Smooth muscle cell (in vitro differentiated cells): ENCODE results near the gene OBSCN. TPM values are rescaled to one million over a fixed set of nuclear protein-coding genes. Genes with fewer than 3 reads are reported as not detected.

Source experiments
- DNase-seq: peaks from one replicate; lab custom pipeline; 2025; ENCODE audit not compliant: unreplicated experiment; lab: John Stamatoyannopoulos, UW
- H2AFZ ChIP-seq: fragments of 200-600 bp; sonication (generic); 2 replicates; pipeline ENCODE4 v1.6.0; 2016; ENCODE audit warnings: antibody characterized with exemption, low read depth, mild to moderate bottlenecking
- H3F3A ChIP-seq: fragments of 200-600 bp; sonication (generic); 2 replicates; pipeline ENCODE4 v1.6.0; 2017; ENCODE audit warnings: antibody characterized with exemption, low read depth
- H3K27ac ChIP-seq: fragments of 200-600 bp; sonication (generic); 2 replicates; pipeline ENCODE4 v1.5.1; 2016; ENCODE audit warnings: low read depth, mild to moderate bottlenecking
- H3K27me3 ChIP-seq: fragments of 200-600 bp; sonication (generic); 2 replicates; pipeline ENCODE4 v1.6.1; 2016; ENCODE audit warnings: low read depth, mild to moderate bottlenecking
- H3K36me3 ChIP-seq: fragments of 200-600 bp; sonication (generic); 2 replicates; pipeline ENCODE4 v1.5.1; 2016; ENCODE audit warnings: low read depth
- H3K4me1 ChIP-seq: fragments of 200-600 bp; sonication (generic); 2 replicates; pipeline ENCODE4 v1.5.1; 2016; ENCODE audit warnings: low read depth
- H3K4me2 ChIP-seq: fragments of 200-600 bp; sonication (generic); 2 replicates; pipeline ENCODE4 v1.6.0; 2016; ENCODE audit warnings: mild to moderate bottlenecking
- H3K4me3 ChIP-seq: fragments of 200-600 bp; sonication (generic); 2 replicates; pipeline ENCODE4 v1.5.1; 2016; ENCODE audit warnings: mild to moderate bottlenecking
- H3K79me2 ChIP-seq: fragments of 200-600 bp; sonication (generic); 2 replicates; pipeline ENCODE4 v1.6.0; 2016; ENCODE audit warnings: low read depth, mild to moderate bottlenecking
- H3K9ac ChIP-seq: fragments of 200-600 bp; sonication (generic); 2 replicates; pipeline ENCODE4 v1.6.0; 2016; ENCODE audit warnings: low read depth
- H3K9me3 ChIP-seq: fragments of 200-600 bp; sonication (generic); replicated peaks from 2 replicates; pipeline ENCODE4 v1.5.1; 2016; ENCODE audit warnings: low read depth
- H4K20me1 ChIP-seq: fragments of 200-600 bp; sonication (generic); 2 replicates; pipeline ENCODE4 v1.6.0; 2016; ENCODE audit warnings: low read depth
- CTCF ChIP-seq: fragments of 200-600 bp; sonication (generic); IDR thresholded peaks from 2 replicates; pipeline ENCODE4 v1.5.1; 2017; ENCODE audit warnings: borderline replicate concordance, mild to moderate bottlenecking, antibody characterized with exemption; ENCODE audit not compliant: insufficient read depth, poor library complexity, severe bottlenecking
- WGBS: methylation state at CpG from one replicate; pipeline ENCODE4 v1.1.7; 2016; ENCODE audit warnings: low lambda C conversion rate; 5-methylcytosine and 5-hydroxymethylcytosine counted together
- polyA plus RNA-seq: library from polyadenylated mRNA; unstranded; fragments of >200 nt; fragmentation: Nextera tagmentation; extraction: Ambion mirVana; gene quantifications from 2 replicates; pipeline ENCODE4 v1.2.1, GENCODE V29; 2016
- total RNA-seq: library from RNA; depleted of rRNA; stranded (reverse); fragments of >200 nt; gene quantifications from 2 replicates; pipeline ENCODE4 v1.2.3, GENCODE V29; 2014

OBSCN gene
- total and polyA plus RNA-seq, 2 experiments from 2014 or later = 3.8 to 10.6 TPM

GRCh38 chr1:228356897-228357680, 149.2 kb downstream of the OBSCN start:
- no peak overlapping the region for H3K4me3 ChIP-seq
- no peaks in the 10 kb centered on the region for H3K27me3 ChIP-seq
- no peaks in the 10 kb centered on the region for H3K36me3 ChIP-seq
- no peaks in the 10 kb centered on the region for H3K9me3 ChIP-seq
- no peaks in the 10 kb centered on the region for H3K79me2 ChIP-seq
- WGBS = 90% methylated on average over 8 of the region's 8 CpGs
- no peak for TF ChIP-seq CTCF
- H4K20me1 ChIP-seq = no peaks in the 10 kb centered on the region
- DNase-seq = no peak
- H3K27ac ChIP-seq = no peak overlapping the region
- H3F3A ChIP-seq = no peaks in the 10 kb centered on the region
- no peak overlapping the region for H2AFZ ChIP-seq
- no peak overlapping the region for H3K9ac ChIP-seq
- no peak overlapping the region for H3K4me2 ChIP-seq
- no peaks in the 10 kb centered on the region for H3K4me1 ChIP-seq

GRCh38 chr1:228358039-228358763, 150.4 kb downstream of the OBSCN start:
- no peaks in the 10 kb centered on the region for H3K9me3 ChIP-seq
- H3K9ac ChIP-seq = no peak overlapping the region
- no peaks in the 10 kb centered on the region for H3F3A ChIP-seq
- H3K36me3 ChIP-seq = no peaks in the 10 kb centered on the region
- no peak overlapping the region for H3K4me2 ChIP-seq
- TF ChIP-seq CTCF = no peak
- no peaks in the 10 kb centered on the region for H3K4me1 ChIP-seq
- no peak overlapping the region for H3K4me3 ChIP-seq
- no peaks in the 10 kb centered on the region for H3K79me2 ChIP-seq
- no peak overlapping the region for H3K27ac ChIP-seq
- H3K27me3 ChIP-seq = no peaks in the 10 kb centered on the region
- no peak for DNase-seq
- H2AFZ ChIP-seq = no peak overlapping the region
- 70% methylated on average over 4 of the region's 4 CpGs for WGBS
- H4K20me1 ChIP-seq = no peaks in the 10 kb centered on the region

GRCh38 chr1:228358764-228359612, 151.1 kb downstream of the OBSCN start:
- Histone ChIP-seq H3F3A (no peaks in the 10 kb centered on the region), H3K4me2 (no peak overlapping the region), H3K27me3 (no peaks in the 10 kb centered on the region), H3K9ac (no peak overlapping the region), H3K27ac (no peak overlapping the region), H3K4me3 (no peak overlapping the region), H2AFZ (no peak overlapping the region), H3K9me3 (no peaks in the 10 kb centered on the region), H3K36me3 (no peaks in the 10 kb centered on the region), H4K20me1 (no peaks in the 10 kb centered on the region), H3K79me2 (no peaks in the 10 kb centered on the region), H3K4me1 (no peaks in the 10 kb centered on the region)
- WGBS = 94% methylated on average over 19 of the region's 19 CpGs
- DNase-seq = no peak
- no peak for TF ChIP-seq CTCF
